GM11168 (cell line): ENCODE data around the gene NCF4.

Experiments
- in situ Hi-C: fragments of 300-500 bp; cut with MboI; formaldehyde crosslinking; loops from one replicate; pipeline ENCODE4 v1.12.0; 2022; ENCODE audit warnings: low sequenced_read_pairs; ENCODE audit not compliant: unreplicated experiment

The NCF4 gene

GRCh38 chr22:36860821-36861659, at the start of gene NCF4:
Gene NCF4 (plus strand): TSS chr22:36861006. CDS start chr22:36861172, 166 bp downstream.
- in situ Hi-C loops: loop anchor here (10.0 kb wide), 1 partner anchor 114 kb away; no protein-coding TSS in a partner anchor

DNA sequence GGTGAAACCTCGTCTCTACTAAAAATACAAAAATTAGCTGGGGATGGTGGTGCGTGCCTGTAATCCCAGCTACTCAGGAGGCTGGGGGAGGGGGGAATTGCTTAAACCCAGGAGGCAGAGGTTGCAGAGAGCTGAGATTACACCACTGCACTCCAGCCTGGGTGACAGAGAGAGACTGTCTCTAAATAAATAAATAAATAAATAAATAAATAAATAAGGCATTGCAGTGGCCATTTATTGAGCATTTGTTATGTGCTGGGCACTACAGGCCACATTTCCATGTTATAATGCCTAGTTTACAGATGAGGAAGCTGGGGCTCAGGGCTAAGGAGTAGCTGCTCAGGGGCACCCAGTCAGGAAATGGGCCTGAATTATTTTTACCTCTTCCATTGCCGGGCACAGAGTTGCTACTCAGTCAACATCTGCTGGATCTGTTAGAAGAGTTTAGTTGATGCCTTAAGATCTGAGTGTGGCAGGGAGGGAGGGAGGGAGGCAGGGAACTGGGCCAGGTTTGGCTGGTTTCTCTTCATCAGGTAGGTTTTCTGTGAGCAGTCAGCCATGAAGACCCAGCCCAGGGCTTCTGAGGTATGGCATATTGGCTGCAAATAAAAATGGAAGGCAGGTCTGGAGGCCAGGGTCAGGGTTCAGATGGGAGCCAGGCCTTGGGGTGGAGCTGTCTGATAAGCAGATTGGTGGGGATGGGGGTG, 49.6 kb upstream of the NCF4 start:
- in situ Hi-C loops: no loop called here

GRCh38 chr22:36814801-36815200, 46.0 kb upstream of the NCF4 start:
- in situ Hi-C loops: no loop called here

DNA sequence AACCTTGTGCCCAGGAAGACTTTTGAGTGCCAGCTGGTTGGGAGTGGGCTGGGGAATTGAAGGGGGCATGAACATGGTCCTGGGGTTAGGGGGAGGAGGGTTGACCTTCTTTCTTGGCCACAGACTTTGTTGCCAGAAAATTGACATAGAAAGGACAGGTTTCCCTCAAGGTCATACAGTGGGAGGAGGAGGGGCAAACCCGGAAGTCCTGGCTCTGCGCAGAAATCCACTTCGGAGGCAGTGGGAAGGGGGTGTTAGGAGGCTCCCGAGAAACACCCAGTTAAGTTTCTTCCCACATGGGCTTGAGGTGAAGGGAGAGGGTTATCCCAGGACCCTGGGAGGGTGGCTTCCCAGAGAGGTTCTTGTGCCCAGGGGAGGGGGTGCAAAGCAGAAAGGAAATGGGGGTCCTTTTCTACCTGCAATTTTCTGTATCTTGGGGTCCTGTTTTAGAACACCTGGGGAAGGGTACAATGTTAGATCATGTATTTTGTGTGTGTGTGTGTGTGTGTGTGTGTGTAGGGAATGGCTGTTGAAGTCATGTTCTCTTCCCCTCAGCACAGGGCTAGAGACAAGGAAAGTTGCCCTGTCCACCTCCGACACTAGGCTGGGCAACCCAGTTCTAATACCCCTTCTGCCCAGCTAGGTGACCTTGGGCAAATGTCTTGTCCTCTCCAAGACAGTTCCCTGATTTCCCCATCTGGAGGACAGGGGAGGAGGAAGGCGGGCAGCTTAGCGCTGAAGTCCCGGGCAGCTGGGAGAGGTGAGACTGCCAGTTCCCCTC, 45.1 kb upstream of the NCF4 start:
- in situ Hi-C loops: no loop called here

GRCh38 chr22:36816339-36816635, 44.5 kb upstream of the NCF4 start:
- in situ Hi-C loops: no loop called here

DNA sequence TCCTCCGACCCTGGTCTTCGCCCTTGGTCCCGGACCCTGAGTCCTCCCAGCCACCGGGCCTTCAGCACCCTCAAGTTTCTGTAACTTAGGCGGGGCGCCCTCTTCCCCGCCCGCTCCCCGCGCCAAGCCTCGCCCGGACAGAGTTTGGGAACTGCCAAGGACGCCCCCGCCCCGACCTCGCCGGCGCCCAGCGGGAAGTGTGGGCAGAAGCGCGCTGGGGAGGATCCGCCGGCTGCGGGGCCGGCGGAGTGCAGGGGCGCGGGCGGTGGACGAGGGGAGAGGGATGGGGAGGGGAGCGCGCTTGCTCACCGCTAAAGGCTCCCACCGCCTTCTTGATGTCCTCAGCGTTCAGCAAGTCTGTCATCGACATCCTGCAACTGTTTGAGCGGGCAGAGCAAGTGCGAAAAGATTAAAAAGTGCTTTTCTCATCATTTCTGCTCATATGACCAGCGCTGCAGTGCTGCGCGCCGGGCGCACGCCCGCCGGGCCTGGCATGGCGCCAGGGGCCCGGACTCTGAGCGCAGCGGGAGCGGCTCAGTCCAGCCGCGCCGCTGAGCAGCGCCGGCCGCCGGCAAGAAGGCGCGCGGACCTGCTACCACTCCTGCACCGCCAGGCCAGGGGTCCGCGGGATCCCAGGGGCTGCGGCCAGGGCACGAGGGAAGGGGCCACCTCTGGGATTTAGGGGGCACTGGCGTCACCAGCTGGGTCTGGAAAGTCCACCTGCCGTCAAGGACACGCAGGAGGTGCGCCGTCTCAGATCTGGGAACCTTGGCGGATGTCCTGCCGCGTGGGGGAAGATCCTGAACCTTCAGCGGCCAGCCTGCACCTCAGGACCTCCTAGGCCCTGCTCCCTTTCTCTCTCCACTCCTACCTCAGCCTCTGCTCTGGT, 43.9 kb upstream of the NCF4 start, which contains the start of gene PVALB:
PVALB (minus strand) TSS at position 400 of the 889 bp plus-strand sequence; CDS start at position 370, 30 bp downstream.
- in situ Hi-C loops: no loop called here

DNA sequence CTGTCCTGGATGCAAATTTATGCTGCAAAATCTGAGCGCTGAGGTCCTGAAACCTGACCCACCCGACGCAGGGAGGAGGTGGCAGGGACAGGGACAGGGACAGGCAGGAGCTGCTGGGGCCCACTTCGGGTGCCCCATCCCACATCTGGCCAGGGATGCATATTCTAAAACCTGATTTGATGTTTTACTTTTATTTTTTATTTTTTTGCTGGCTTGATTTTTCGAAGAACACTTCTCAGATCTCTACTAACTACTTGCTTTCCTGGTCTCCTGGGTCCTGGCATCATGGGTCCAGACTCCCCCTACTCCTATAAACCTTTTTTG, 43.3 kb upstream of the NCF4 start:
- in situ Hi-C loops: no loop called here

- in situ Hi-C loops: no loop called here
These were observed 42.7 kb upstream of the NCF4 start for GRCh38 chr22:36818010-36818642.

- in situ Hi-C loops: no loop called here
These were observed 41.7 kb upstream of the NCF4 start for GRCh38 chr22:36819112-36819511.

DNA sequence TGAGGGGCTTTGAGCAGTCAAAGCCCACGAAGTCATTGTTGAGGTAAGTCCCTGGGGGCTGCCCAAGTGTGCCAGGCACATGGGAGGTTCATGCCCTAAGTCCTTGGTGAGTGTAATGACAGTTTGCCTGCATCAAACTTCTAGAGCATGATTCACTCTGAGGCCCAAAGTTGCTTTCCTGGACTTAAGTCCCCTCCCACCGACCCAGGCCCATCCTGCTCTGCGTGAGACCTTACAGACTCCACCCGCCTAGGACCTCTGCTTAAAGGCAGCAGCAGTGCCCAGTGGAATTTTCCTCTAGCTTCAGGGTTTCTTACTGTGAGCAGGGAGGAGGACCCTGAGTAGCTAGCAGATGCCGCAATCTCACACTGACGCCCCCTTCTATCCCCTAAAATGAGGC, 38.2 kb upstream of the NCF4 start:
- in situ Hi-C loops: no loop called here

DNA sequence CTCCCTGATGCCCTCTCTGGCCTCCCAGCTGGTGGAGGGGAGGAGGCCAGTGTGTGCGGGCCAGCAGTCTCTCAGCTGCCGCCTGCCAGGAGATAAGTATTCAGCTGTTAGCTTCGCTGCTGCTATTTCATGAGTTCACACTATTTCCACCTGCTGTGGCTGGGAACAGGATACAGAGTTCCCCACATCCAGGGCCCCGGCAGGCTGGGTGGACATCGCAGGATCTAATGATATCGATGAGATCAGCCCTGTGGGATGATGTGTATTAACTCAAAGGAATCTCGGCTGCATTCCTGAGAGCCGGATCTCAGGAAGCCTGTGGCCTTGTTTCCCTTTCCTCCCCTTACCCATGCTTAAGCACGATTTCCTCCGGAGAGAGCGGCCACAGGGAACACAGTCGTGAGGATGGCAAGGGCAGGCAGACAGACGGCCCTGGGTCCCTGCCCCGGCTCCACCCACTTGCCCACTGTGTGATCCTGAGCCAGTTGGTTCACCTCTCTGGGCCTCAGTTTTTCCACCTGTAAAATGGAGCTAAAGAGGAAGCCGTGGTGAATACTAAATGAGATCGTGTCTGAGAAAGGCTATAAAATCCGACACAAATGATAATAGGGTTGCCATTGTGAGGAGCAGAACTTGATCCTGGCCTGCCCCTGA, 37.5 kb upstream of the NCF4 start:
- in situ Hi-C loops: no loop called here

DNA sequence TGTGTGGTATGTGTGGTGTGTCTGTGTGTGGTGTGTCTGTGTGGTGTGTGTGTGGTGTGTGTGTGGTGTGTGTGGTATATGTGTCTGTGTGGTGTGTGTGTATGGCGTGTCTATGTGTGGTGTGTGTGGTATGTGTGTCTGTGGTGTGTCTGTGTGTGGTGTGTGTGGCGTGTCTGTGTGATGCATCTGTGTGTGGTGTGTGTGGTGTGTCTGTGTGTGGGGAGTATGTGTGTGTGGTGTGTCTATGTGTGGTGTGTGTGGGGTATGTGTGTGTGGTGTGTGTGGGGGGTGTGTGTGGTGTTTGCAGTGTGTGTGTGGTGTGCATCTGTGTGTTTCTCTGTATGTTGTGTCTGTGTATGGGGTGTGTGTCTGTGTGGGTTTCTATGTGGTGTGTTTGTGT, 36.2 kb upstream of the NCF4 start:
- in situ Hi-C loops: no loop called here

- in situ Hi-C loops: no loop called here
These were observed 34.5 kb upstream of the NCF4 start for GRCh38 chr22:36826262-36826661.

DNA sequence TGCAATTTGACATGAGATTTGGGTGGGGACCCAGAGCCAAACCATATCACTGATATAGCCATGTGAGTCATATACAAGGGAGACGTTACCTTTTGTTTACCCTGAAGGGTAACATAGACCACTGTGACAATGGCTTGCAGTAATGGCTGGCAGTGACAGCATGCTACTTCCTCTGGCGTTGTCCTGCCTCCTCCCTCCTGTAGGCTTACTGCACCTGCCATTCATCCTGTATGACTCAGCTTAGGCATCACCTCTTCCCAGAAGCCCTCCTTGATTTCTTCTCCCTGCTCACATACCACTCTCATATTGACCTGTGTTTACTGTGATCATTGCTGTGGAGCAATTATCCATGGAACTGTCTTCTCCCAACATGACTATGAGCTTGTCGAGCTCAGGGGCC, 32.0 kb upstream of the NCF4 start:
- in situ Hi-C loops: no loop called here

- in situ Hi-C loops: no loop called here
These were observed 31.3 kb upstream of the NCF4 start for GRCh38 chr22:36829370-36830002.

GRCh38 chr22:36830601-36831000, 30.2 kb upstream of the NCF4 start:
- in situ Hi-C loops: no loop called here

DNA sequence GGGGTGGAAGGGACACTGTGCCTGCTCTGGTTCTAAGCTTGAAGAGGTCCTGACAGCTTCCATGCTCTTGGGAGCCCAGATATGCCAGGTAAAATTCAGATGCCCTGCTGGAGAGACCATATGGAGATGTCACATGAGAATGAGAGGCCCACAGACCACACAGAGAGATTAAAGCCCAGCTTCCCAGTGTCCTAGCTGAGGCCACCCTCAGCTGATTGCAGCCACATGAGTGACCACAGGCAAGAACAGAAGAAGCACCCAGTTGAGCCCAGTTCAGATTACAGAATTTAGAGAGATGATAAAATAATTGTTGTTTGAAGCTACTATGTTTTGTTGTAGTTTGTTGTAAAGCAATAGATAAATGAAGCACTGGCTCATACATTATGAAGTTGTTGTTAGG, 29.6 kb upstream of the NCF4 start:
- in situ Hi-C loops: no loop called here

GRCh38 chr22:36831717-36832116, 29.1 kb upstream of the NCF4 start:
- in situ Hi-C loops: no loop called here

GRCh38 chr22:36833073-36833472, 27.7 kb upstream of the NCF4 start:
- in situ Hi-C loops: no loop called here
